B cell (primary cell): ENCODE results near the gene ARHGAP11B.
A peak's percentile ranks its signal among the peaks of the same experiment; 100 is the strongest.
"Not testable (repeated sequence)": the region's sequence is repeated elsewhere in the genome, so short reads cannot be mapped to it uniquely, and the experiment has no call there.

Experiments
- ATAC-seq: fragments of 200-7000 bp; cut with Tn5 transposase; one replicate; pipeline ENCODE4 v1.10.0; 2021; ENCODE audit warnings: low read depth, mild to moderate bottlenecking, moderate number of reproducible peaks, moderate library complexity
- CTCF ChIA-PET: fragments of 350-600 bp; sonication (Branson Sonifier 250); formaldehyde crosslinking; loops from one replicate; lab custom pipeline; 2021; ENCODE audit warnings: antibody characterized with exemption, inconsistent platforms; lab: Charles Lee
- POLR2A ChIA-PET: fragments of 350-600 bp; sonication (Branson Sonifier 250); formaldehyde crosslinking; loops from one replicate; lab custom pipeline; 2021; ENCODE audit warnings: antibody characterized with exemption; lab: Charles Lee
- DNase-seq: peaks from one replicate; pipeline ENCODE4 v3.0.0; 2013
- H2AFZ ChIP-seq: 2 replicates; pipeline ENCODE4 v1.6.1; 2012; ENCODE audit warnings: mild to moderate bottlenecking, low read depth, low read length; ENCODE audit not compliant: insufficient read depth, poor library complexity, severe bottlenecking
- H3K27ac ChIP-seq, 2 donors: 1 replicate in 1 of 2; 2 replicates in 1 of 2; pipeline ENCODE4 v1.5.1; 2012 to 2013; ENCODE audit warnings: low read length in 2 of 2, mild to moderate bottlenecking in 2 of 2, moderate library complexity in 1 of 2
- H3K27me3 ChIP-seq, 4 experiments: fragments of 200-600 bp in 1 of 4; sonication (generic) in 1 of 4; replicated peaks in 1 of 4; 1 replicate in 2 of 4; 2 replicates in 2 of 4; pipeline versions ENCODE4 v1.6.1 to v1.7.0; 2013 to 2016; ENCODE audit warnings: low read length in 3 of 4, mild to moderate bottlenecking in 2 of 4, mixed read lengths in 1 of 4, moderate library complexity in 1 of 4; ENCODE audit not compliant: insufficient read depth in 4 of 4, control insufficient read depth in 3 of 4; ENCODE audit errors: control extremely low read depth in 1 of 4
- H3K36me3 ChIP-seq, 2 experiments: replicated peaks in 1 of 2; 1 replicate in 1 of 2; 2 replicates in 1 of 2; pipeline versions ENCODE4 v1.6.1 to v1.7.1; 2013; ENCODE audit warnings: low read length in 1 of 2; ENCODE audit not compliant: insufficient read depth in 2 of 2, control insufficient read depth in 1 of 2; ENCODE audit errors: control extremely low read depth in 1 of 2, extremely low read depth in 1 of 2
- H3K4me1 ChIP-seq, 2 donors: fragments of 200-600 bp in 1 of 2; sonication (generic) in 1 of 2; 1 replicate in 1 of 2; 2 replicates in 1 of 2; pipeline versions ENCODE4 v1.5.1 to v1.6.1; 2013 to 2017; ENCODE audit warnings: low read length in 2 of 2; ENCODE audit not compliant: control insufficient read depth in 2 of 2, insufficient read depth in 2 of 2
- H3K4me2 ChIP-seq: replicated peaks from 2 replicates; pipeline ENCODE3; 2012; ENCODE audit warnings: mild to moderate bottlenecking, low read depth, low read length; ENCODE audit not compliant: poor library complexity, severe bottlenecking
- H3K4me3 ChIP-seq, 5 experiments: fragments of 200-600 bp in 1 of 5; sonication (generic) in 1 of 5; 1 replicate in 3 of 5; 2 replicates in 2 of 5; pipeline versions ENCODE4 v1.5.1 to v1.7.0; 2011 to 2016; ENCODE audit warnings: low read length in 4 of 5, mild to moderate bottlenecking in 4 of 5, low read depth in 2 of 5, control low read depth in 1 of 5, moderate library complexity in 1 of 5; ENCODE audit not compliant: insufficient read depth in 1 of 5; ENCODE audit errors: control extremely low read depth in 1 of 5, extremely low read depth in 1 of 5
- H3K79me2 ChIP-seq: fragments of 200-600 bp; sonication (generic); one replicate; pipeline ENCODE4 v1.6.0; 2016; ENCODE audit warnings: low read length; ENCODE audit not compliant: control insufficient read depth, insufficient read depth
- H3K9ac ChIP-seq: fragments of 200-600 bp; sonication (generic); 2 replicates; pipeline ENCODE4 v1.6.1; 2017; ENCODE audit warnings: mild to moderate bottlenecking, low read length, moderate library complexity
- H3K9me3 ChIP-seq, 3 donors: one replicate each; pipeline versions ENCODE4 v1.6.1 to v1.7.1; 2013; ENCODE audit warnings: low read length in 2 of 3; ENCODE audit not compliant: control insufficient read depth in 2 of 3, insufficient read depth in 1 of 3; ENCODE audit errors: control extremely low read depth in 1 of 3
- H4K20me1 ChIP-seq: 2 replicates; pipeline ENCODE4 v1.6.0; 2012; ENCODE audit warnings: mild to moderate bottlenecking, low read length; ENCODE audit not compliant: insufficient read depth, control insufficient read depth, poor library complexity, severe bottlenecking
- H3K27ac Mint-ChIP-seq: one replicate; pipeline ENCODE4 v1.8.0; 2021; ENCODE audit warnings: mixed read lengths
- H3K27me3 Mint-ChIP-seq: one replicate; pipeline ENCODE4 v1.8.0; 2021; ENCODE audit warnings: mixed read lengths
- H3K4me1 Mint-ChIP-seq: one replicate; pipeline ENCODE4 v1.8.0; 2021; ENCODE audit warnings: mixed read lengths
- H3K4me3 Mint-ChIP-seq: one replicate; pipeline ENCODE4 v1.8.0; 2021; ENCODE audit warnings: mixed read lengths
- H3K9me3 Mint-ChIP-seq: one replicate; pipeline ENCODE4 v1.8.0; 2022; ENCODE audit warnings: mixed read lengths; ENCODE audit not compliant: insufficient read depth
- CTCF ChIP-seq: fragments of 200-600 bp; IDR thresholded peaks from one replicate; pipeline ENCODE4 v1.8.0; 2022; ENCODE audit warnings: antibody characterized with exemption, mild to moderate bottlenecking
- WGBS: methylation state at CpG from one replicate; pipeline ENCODE4 v1.1.5; 2013; ENCODE audit warnings: missing lambda C conversion rate; ENCODE audit not compliant: insufficient coverage; 5-methylcytosine and 5-hydroxymethylcytosine counted together
- intact Hi-C: fragments of 100-400 bp; cut with micrococcal nuclease; formaldehyde crosslinking; loops from one replicate; pipeline ENCODE4 v1.10.0; 2022

Gene ARHGAP11B

GRCh38 chr15:30621342-30621741 lies 4.6 kb upstream of the ARHGAP11B start:
- H3K79me2 ChIP-seq, H2AFZ ChIP-seq, H3K9me3 ChIP-seq, H3K27ac ChIP-seq, H3K36me3 ChIP-seq, H3K4me3 ChIP-seq, H4K20me1 ChIP-seq, H3K27ac Mint-ChIP-seq, H3K9me3 Mint-ChIP-seq, H3K4me1 Mint-ChIP-seq, CTCF ChIA-PET, H3K4me1 ChIP-seq, H3K4me2 ChIP-seq, H3K27me3 Mint-ChIP-seq, H3K27me3 ChIP-seq, ATAC-seq, H3K9ac ChIP-seq, H3K4me3 Mint-ChIP-seq, POLR2A ChIA-PET: not testable (repeated sequence)
- no CpG with 5 or more reads among the region's 3 CpGs for WGBS
- intact Hi-C loops: loop anchor here (10.0 kb wide), 1 partner anchor 703 kb away; the partner anchor contains the start of gene KLF13
- DNase-seq: peak; percentile 5
- peak; percentile 28 for TF ChIP-seq CTCF

- peak overlapping the region; percentile 65 to 92 (median 70) for H3K4me3 ChIP-seq
- H2AFZ ChIP-seq: peak overlapping the region; percentile 93
- 2% methylated on average over 6 of the region's 22 CpGs for WGBS
- H3K36me3 ChIP-seq, H3K9me3 Mint-ChIP-seq, H3K4me1 ChIP-seq, H4K20me1 ChIP-seq, H3K79me2 ChIP-seq, H3K27me3 ChIP-seq, ATAC-seq, CTCF ChIA-PET, POLR2A ChIA-PET, H3K9me3 ChIP-seq, H3K27me3 Mint-ChIP-seq: not testable (repeated sequence)
- peak overlapping the region; percentile 73 to 92 for H3K27ac ChIP-seq
- intact Hi-C loops: loop anchor here (10.0 kb wide), 1 partner anchor 699 kb away; the partner anchor contains the start of gene KLF13
- DNase-seq: peak; percentile 54
- H3K27ac Mint-ChIP-seq: peak overlapping the region; percentile 98
- H3K4me3 Mint-ChIP-seq: peak overlapping the region; percentile 98
- H3K4me1 Mint-ChIP-seq: peaks cover 22% of the 10 kb centered on the region
- H3K4me2 ChIP-seq: peak overlapping the region; percentile 55
- H3K9ac ChIP-seq: peak overlapping the region; percentile 88
Observed at GRCh38 chr15:30626194-30626565, 252 bp downstream of the ARHGAP11B start.

- peak; percentile 12 for DNase-seq
Observed at GRCh38 chr15:30626632-30627031, 704 bp downstream of the ARHGAP11B start.

More at GRCh38 chr15:30626632-30627031, 704 bp downstream of the ARHGAP11B start:
- H3K4me1 ChIP-seq, ATAC-seq, H3K9me3 ChIP-seq, H3K9me3 Mint-ChIP-seq, POLR2A ChIA-PET, H3K79me2 ChIP-seq, H3K27me3 ChIP-seq, H3K27me3 Mint-ChIP-seq, CTCF ChIA-PET, H3K36me3 ChIP-seq, H4K20me1 ChIP-seq: not testable (repeated sequence)
- 0% methylated on average over 6 of the region's 20 CpGs for WGBS
- H3K27ac Mint-ChIP-seq: peak overlapping the region; percentile 98
- Histone ChIP-seq H3K4me2 (peak overlapping the region; percentile 55), H3K4me3 (peak overlapping the region in 4 of 5 experiments; percentile 65 to 92 (median 71)), H3K9ac (peak overlapping the region; percentile 88), H3K27ac (peak overlapping the region in 1 of 2 donors; percentile 92), H2AFZ (peak overlapping the region; percentile 93)
- H3K4me3 Mint-ChIP-seq: peak overlapping the region; percentile 98
- intact Hi-C loops: loop anchor here (10.0 kb wide), 1 partner anchor 698 kb away; the partner anchor contains the start of gene KLF13
- peaks cover 20% of the 10 kb centered on the region for H3K4me1 Mint-ChIP-seq
